RWPE1 (cell line): ENCODE measurements around the gene FGFR1OP2.

Experiments used
- CTCF ChIA-PET: fragments of 350-600 bp; sonication (Branson Sonifier 250); formaldehyde crosslinking; extraction: SDS; loops from one replicate; lab custom pipeline; 2021; lab: Yijun Ruan, JAX
- POLR2A ChIA-PET: fragments of 400-600 bp; formaldehyde crosslinking; extraction: SDS; loops from one replicate; lab custom pipeline; 2020; ENCODE audit warnings: antibody characterized with exemption; ENCODE audit not compliant: low non-redundant PET; lab: Yijun Ruan, JAX
- DNase-seq: peaks from one replicate; pipeline ENCODE4 v3.0.0; 2012; ENCODE audit warnings: low spot score
- H3K27ac ChIP-seq: fragments of 450-650 bp; 2 replicates; pipeline ENCODE4 v1.5.1; 2017
- TF ChIP-seq, protein P1 (sequence below): fragments of 450-650 bp; conservative IDR thresholded peaks from 2 replicates; pipeline ENCODE4 v1.5.1; 2017; ENCODE audit warnings: low read depth, mild to moderate bottlenecking

FGFR1OP2 gene

DNA sequence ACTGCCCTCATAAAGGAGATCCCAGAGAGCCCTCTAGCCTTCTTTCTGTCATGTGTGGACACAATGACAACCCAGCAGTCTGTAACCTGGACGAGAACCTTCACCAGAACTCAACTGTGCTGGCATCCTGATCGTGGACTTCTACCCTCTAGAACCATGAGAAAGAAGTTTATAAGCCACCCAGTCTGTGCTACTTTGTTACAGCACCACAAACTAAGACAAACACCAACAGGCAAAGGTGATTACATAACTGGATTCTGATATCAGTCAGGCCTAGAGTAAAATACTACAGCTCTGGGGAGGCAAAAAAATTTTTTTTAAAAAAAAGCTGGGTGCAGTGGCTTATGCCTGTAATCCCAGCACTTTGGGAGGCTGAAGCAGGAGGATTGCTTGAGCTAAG, 57.4 kb downstream of the FGFR1OP2 start:
- ChIA-PET CTCF (interaction anchor here (0.7 to 0.8 kb wide), 2 partner anchors 75 to 553 kb away, joined by 5 to 6 read pairs; no protein-coding TSS in a partner anchor), POLR2A (no interaction called here)
- no peak overlapping the region for H3K27ac ChIP-seq
- TF ChIP-seq, protein P1, sequence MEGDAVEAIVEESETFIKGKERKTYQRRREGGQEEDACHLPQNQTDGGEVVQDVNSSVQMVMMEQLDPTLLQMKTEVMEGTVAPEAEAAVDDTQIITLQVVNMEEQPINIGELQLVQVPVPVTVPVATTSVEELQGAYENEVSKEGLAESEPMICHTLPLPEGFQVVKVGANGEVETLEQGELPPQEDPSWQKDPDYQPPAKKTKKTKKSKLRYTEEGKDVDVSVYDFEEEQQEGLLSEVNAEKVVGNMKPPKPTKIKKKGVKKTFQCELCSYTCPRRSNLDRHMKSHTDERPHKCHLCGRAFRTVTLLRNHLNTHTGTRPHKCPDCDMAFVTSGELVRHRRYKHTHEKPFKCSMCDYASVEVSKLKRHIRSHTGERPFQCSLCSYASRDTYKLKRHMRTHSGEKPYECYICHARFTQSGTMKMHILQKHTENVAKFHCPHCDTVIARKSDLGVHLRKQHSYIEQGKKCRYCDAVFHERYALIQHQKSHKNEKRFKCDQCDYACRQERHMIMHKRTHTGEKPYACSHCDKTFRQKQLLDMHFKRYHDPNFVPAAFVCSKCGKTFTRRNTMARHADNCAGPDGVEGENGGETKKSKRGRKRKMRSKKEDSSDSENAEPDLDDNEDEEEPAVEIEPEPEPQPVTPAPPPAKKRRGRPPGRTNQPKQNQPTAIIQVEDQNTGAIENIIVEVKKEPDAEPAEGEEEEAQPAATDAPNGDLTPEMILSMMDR, result no peak
- no peak for DNase-seq

DNA sequence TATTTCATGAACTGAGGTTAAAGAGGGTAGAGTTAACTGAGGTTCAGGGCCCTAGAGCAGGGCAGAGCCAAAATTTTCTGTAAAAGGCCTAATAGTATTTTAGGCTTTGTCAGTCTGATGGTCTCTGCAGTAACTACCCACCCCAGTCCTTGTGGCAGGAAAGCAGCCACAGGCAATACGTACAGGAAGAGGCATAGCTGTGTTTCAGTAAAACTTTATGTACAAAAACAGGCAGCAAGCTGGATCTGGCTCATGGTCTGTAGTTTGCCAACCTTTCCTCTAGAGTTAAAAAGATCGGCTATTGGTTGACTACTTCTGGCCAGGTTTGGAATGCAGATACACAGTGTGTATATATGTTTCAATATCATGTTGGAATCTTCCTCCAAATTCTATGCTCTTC, 58.7 kb downstream of the FGFR1OP2 start:
- POLR2A ChIA-PET, result no interaction called here
- TF ChIP-seq, protein P1, result no peak
- CTCF ChIA-PET, result interaction anchor here (0.6 kb wide), 1 partner anchor 17 kb away, joined by 3 read pairs; the partner anchor contains the start of gene TM7SF3
- H3K27ac ChIP-seq, result no peak overlapping the region
- DNase-seq, result no peak

DNA sequence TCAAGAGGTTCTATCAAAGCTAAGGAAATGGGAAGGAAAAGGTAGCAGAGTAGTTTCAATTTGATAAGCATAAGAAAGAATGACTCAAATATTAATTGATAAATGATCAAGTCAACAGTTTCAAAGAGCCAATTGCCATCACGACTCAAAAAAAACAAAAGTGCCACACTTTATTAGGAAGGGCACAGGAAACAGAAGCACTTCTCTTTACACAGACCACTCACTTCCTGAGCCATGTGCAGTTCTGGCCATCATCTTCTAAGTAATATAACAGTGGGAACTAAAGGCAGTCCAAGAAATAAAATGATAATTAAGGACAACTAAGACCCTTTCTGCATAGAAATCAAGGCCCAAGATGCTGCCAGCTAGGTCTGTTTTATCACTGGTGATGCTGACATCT, 62.7 kb downstream of the FGFR1OP2 start:
- no peak overlapping the region for H3K27ac ChIP-seq
- CTCF ChIA-PET, result no interaction called here
- POLR2A ChIA-PET, result no interaction called here
- TF ChIP-seq, protein P1, result no peak
- no peak for DNase-seq

DNA sequence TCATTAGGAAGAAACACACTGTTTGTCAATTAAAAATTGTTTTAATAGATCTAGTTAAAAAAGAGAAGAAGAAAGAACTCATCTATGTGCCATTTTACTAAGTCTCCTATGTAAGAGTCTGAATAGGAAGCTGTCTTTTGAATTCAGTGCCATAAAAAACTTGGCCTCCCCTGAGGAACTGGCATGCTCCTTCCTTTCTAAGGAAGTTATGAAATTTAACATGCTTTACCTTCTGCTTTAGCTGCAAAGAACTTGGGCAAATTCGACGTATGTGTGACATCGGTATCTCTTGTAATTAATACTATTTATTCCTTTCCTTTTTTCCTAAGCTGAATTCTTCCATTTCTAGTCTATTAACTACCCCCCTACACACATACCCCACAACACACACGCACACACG, 63.4 kb downstream of the FGFR1OP2 start:
- no peak for DNase-seq
- no peak overlapping the region for H3K27ac ChIP-seq
- TF ChIP-seq, protein P1, result no peak
- CTCF ChIA-PET, result interaction anchor here (0.5 kb wide), 1 partner anchor 696 kb away, joined by 3 read pairs; no protein-coding TSS in a partner anchor
- POLR2A ChIA-PET, result no interaction called here

DNA sequence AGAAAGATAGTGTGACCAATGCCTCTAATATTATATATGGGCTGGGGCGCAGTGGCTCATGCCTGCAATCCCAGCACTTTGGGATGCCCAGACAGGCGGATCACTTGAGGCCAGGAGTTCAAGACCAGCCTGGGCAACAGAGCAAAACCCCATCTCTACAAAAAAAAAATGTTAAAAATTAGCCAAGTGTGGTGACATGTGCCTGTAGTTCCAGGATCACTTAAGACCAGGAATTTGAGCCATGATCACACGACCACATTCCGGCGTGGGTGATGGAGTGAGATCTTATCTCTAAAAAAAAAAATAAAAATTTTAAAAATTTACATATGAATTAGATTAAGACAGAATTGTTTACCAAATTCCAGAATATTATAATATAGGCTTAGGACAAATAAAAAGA, 63.9 kb downstream of the FGFR1OP2 start:
- no peak for DNase-seq
- POLR2A ChIA-PET, result no interaction called here
- TF ChIP-seq, protein P1, result no peak
- no peak overlapping the region for H3K27ac ChIP-seq
- CTCF ChIA-PET, result no interaction called here

DNA sequence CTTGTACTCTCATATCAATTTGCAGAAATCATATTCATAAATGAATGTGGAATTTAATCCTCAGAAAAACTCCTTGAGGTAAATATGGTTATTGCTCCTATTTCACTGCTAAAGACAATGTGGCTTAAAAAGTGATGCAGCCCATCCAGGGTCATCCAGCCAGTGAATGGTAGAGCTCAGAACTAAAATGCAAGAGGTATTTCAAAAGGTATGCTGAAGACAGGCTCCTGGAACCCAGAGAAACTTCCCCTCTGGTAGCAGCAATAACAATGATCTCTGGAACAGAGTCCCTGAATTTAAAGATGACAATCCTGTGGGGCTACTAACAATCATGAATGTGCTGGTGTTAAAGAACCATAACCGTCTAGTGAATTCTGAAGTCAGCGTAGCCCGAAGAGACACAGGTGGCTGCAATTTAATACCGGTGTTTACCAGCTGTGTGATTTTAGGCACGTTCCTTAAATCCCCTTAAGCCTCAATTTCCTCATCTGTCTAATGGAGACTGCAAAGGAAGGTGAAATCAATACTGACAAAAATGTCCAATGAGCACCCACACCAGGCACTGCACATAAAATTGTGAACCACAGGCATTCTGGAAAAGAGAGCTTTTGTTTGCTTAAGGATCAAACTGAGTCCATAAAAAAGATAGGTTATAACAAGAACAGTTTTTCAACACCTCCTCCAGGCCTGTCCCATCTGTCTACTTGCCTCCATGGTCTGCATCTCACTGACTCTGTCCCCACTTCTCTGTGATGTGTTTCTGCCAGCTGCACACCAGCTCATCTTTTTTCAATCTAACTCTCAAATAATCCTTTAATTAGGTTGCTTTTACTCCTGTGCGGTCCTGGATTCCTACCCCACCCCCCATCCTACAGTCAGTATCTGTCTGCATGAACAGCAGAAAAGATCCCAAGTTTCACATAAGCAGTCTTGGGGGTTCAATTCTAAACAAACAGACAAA, 65.4 kb downstream of the FGFR1OP2 start:
- ChIA-PET POLR2A (interaction anchor here (0.9 kb wide), 1 partner anchor 10 kb away, joined by 3 read pairs; no protein-coding TSS in a partner anchor), CTCF (no interaction called here)
- H3K27ac ChIP-seq, result no peak overlapping the region
- TF ChIP-seq, protein P1, result no peak
- no peak for DNase-seq
